HG02852 (cell line): Measurements from ENCODE around the gene SEMA3F.

Experiments used
- ATAC-seq: cut with Tn5 transposase; IDR thresholded peaks from one replicate; pipeline ENCODE4 v1.9.1; 2021; ENCODE audit warnings: mild to moderate bottlenecking, moderate library complexity; ENCODE audit not compliant: unreplicated experiment

The SEMA3F gene

GRCh38 chr3:50169232-50169832 lies 14.2 kb downstream of the SEMA3F start:
- ATAC-seq = no peak

- ATAC-seq = no peak
Measured at GRCh38 chr3:50169858-50170257, 14.7 kb downstream of the SEMA3F start.

- no peak for ATAC-seq
Measured at GRCh38 chr3:50170689-50171088, 15.6 kb downstream of the SEMA3F start.

GRCh38 chr3:50171540-50172301 lies 16.6 kb downstream of the SEMA3F start:
- no peak for ATAC-seq

- ATAC-seq = no peak
Measured at GRCh38 chr3:50172626-50173220, 17.6 kb downstream of the SEMA3F start.

- no peak for ATAC-seq
Measured at GRCh38 chr3:50173685-50174516, 18.8 kb downstream of the SEMA3F start.

GRCh38 chr3:50174517-50174895 lies 19.4 kb downstream of the SEMA3F start:
- no peak for ATAC-seq

- no peak for ATAC-seq
Measured at GRCh38 chr3:50174947-50175524, 19.9 kb downstream of the SEMA3F start.

- ATAC-seq = no peak
Measured at GRCh38 chr3:50177346-50177745, 22.2 kb downstream of the SEMA3F start.

GRCh38 chr3:50179710-50180109 lies 24.6 kb downstream of the SEMA3F start:
- ATAC-seq = no peak

- ATAC-seq = no peak
Measured at GRCh38 chr3:50181985-50182384, 26.9 kb downstream of the SEMA3F start.

GRCh38 chr3:50182533-50183099 lies 27.5 kb downstream of the SEMA3F start:
- ATAC-seq = no peak

- no peak for ATAC-seq
Measured at GRCh38 chr3:50183755-50184154, 28.6 kb downstream of the SEMA3F start.

GRCh38 chr3:50184242-50184978 lies 29.3 kb downstream of the SEMA3F start:
- ATAC-seq = no peak

- ATAC-seq = no peak
Measured at GRCh38 chr3:50185230-50185629, 30.1 kb downstream of the SEMA3F start.

- no peak for ATAC-seq
Measured at GRCh38 chr3:50186096-50186495, 31.0 kb downstream of the SEMA3F start.

- no peak for ATAC-seq
Measured at GRCh38 chr3:50187750-50188149, 32.6 kb downstream of the SEMA3F start.

- no peak for ATAC-seq
Measured at GRCh38 chr3:50189274-50189673, 34.1 kb downstream of the SEMA3F start.

GRCh38 chr3:50189989-50190388 lies 34.9 kb downstream of the SEMA3F start:
- no peak for ATAC-seq
